Sigmoid colon (tissue), 7 donors: ENCODE data around the gene RELB. TPM values are rescaled to one million over a fixed set of nuclear protein-coding genes. Genes with fewer than 3 reads are reported as not detected.

ENCODE experiments used
- DNase-seq: peaks from one replicate; pipeline ENCODE4 v3.0.0-alpha.2; 2019
- H3K27ac ChIP-seq, 4 donors: fragments of 200-600 bp; sonication (generic); one replicate each; pipeline ENCODE4 v1.5.1; 2016 to 2019; ENCODE audit warnings: mild to moderate bottlenecking in 1 of 4
- H3K27me3 ChIP-seq, 3 donors: fragments of 200-600 bp; sonication (generic); one replicate each; pipeline ENCODE4 v1.5.1; 2019; ENCODE audit warnings: mild to moderate bottlenecking in 1 of 3
- H3K36me3 ChIP-seq, 4 donors: fragments of 200-600 bp; sonication (generic); one replicate each; pipeline ENCODE4 v1.5.1; 2016 to 2019
- H3K4me1 ChIP-seq, 4 donors: fragments of 200-600 bp; sonication (generic); one replicate each; pipeline ENCODE4 v1.5.1; 2017 to 2019
- H3K4me3 ChIP-seq, 4 donors: fragments of 200-600 bp; sonication (generic); one replicate each; pipeline ENCODE4 v1.5.1; 2017 to 2019; ENCODE audit warnings: mild to moderate bottlenecking in 2 of 4, moderate library complexity in 1 of 4
- H3K9me3 ChIP-seq, 4 donors: fragments of 200-600 bp in 3 of 4; sonication (generic) in 3 of 4; one replicate each; pipeline versions ENCODE4 v1.5.1 to v1.6.1; 2013 to 2019
- CTCF ChIP-seq, 4 experiments: fragments of 450-650 bp in 3 of 4; fragments of 200-600 bp in 1 of 4; IDR thresholded peaks; one replicate each; pipeline ENCODE4 v1.5.1; 2016 to 2019; ENCODE audit warnings: antibody characterized with exemption in 4 of 4, mild to moderate bottlenecking in 3 of 4, moderate library complexity in 2 of 4
- EP300 ChIP-seq, 4 donors: sonication (generic); formaldehyde crosslinking; IDR thresholded peaks; one replicate each; pipeline ENCODE4 v1.6.1; 2017; ENCODE audit warnings: antibody characterized with exemption in 4 of 4
- POLR2A ChIP-seq, 2 donors: fragments of 450-650 bp; IDR thresholded peaks; one replicate each; pipeline ENCODE4 v1.6.1; 2016; ENCODE audit warnings: antibody characterized with exemption in 2 of 2, mild to moderate bottlenecking in 2 of 2, moderate library complexity in 2 of 2
- POLR2AphosphoS5 ChIP-seq, 4 donors: sonication (generic); formaldehyde crosslinking; IDR thresholded peaks; one replicate each; pipeline ENCODE4 v1.6.1; 2017; ENCODE audit warnings: antibody characterized with exemption in 4 of 4
- WGBS, 2 donors: extraction: QIAGEN DNeasy Blood & Tissue Kit; methylation state at CpG; one replicate each; pipeline ENCODE4 v1.1.7; 2013; 5-methylcytosine and 5-hydroxymethylcytosine counted together
- intact Hi-C: fragments of 100-400 bp; cut with DNase I; formaldehyde crosslinking; loops from one replicate; pipeline ENCODE4 v1.15.1; 2023
- polyA plus RNA-seq, 3 donors: library from polyadenylated mRNA; stranded (reverse); fragments of 200-250 nt; gene quantifications; one replicate each; pipeline ENCODE4 v1.2.3, GENCODE V29; 2013
- total RNA-seq, 4 donors: library from RNA; depleted of rRNA; stranded (reverse); fragments of >200 nt; gene quantifications; one replicate each; pipeline ENCODE4 v1.1.0, GENCODE V29; 2016
- donor health status: healthy with polysubstance abuse.
- donor health status: Bipolar disorder and iron deficiency.
- donor health status: healthy.

The RELB gene
- total and polyA plus RNA-seq, 7 donors: 3.2 to 50.2 (median 16.7) TPM

GRCh38 chr19:45071969-45072790 lies 70.9 kb downstream of the RELB start:
- H3K4me1 ChIP-seq: peaks cover 0 to 23% (median 19%) of the 10 kb centered on the region in 4 donors
- H3K27me3 ChIP-seq: no peaks in the 10 kb centered on the region
- intact Hi-C loops: no loop called here
- H3K4me3 ChIP-seq: no peak overlapping the region
- peaks cover 32 to 48% (median 39%) of the 10 kb centered on the region in 4 donors for H3K36me3 ChIP-seq
- H3K9me3 ChIP-seq: no peaks in the 10 kb centered on the region
- TF ChIP-seq EP300 (IDR thresholded peaks at IDR 0.05): no peak
- no peak for TF ChIP-seq POLR2A (IDR thresholded peaks at IDR 0.05)
- no peak for TF ChIP-seq CTCF (IDR thresholded peaks at IDR 0.05)
- no peak for TF ChIP-seq POLR2AphosphoS5 (IDR thresholded peaks at IDR 0.05)
- no peak overlapping the region for H3K27ac ChIP-seq
- no peak for DNase-seq
- 88 to 91% methylated on average over 34 of the region's 34 CpGs for WGBS, 2 donors

GRCh38 chr19:45074744-45075300 lies 73.6 kb downstream of the RELB start:
- Histone ChIP-seq H3K4me1 (peaks cover 0 to 31% (median 26%) of the 10 kb centered on the region in 4 donors), H3K36me3 (peaks cover 10 to 22% (median 15%) of the 10 kb centered on the region in 4 donors), H3K4me3 (peak overlapping the region in 2 of 4 donors; percentile 46 to 51), H3K9me3 (no peaks in the 10 kb centered on the region), H3K27ac (peak overlapping the region in 3 of 4 donors; percentile 10 to 60 (median 49)), H3K27me3 (no peaks in the 10 kb centered on the region)
- WGBS, 2 donors: 43 to 48% methylated on average over 11 of the region's 11 CpGs
- intact Hi-C loops: loop anchor here (5.0 kb wide), 2 partner anchors 38 to 172 kb away; partner anchors contain the start of genes CLASRP and EXOC3L2
- no peak for TF ChIP-seq EP300 (IDR thresholded peaks at IDR 0.05)
- TF ChIP-seq POLR2AphosphoS5 (IDR thresholded peaks at IDR 0.05): no peak
- no peak for TF ChIP-seq POLR2A (IDR thresholded peaks at IDR 0.05)
- TF ChIP-seq CTCF (IDR thresholded peaks at IDR 0.05): no peak
- no peak for DNase-seq

- intact Hi-C loops: loop anchor here (5.0 kb wide), 2 partner anchors 38 to 172 kb away; partner anchors contain the start of genes CLASRP and EXOC3L2
- WGBS, 2 donors: 2 to 8% methylated on average over 25 to 26 of the region's 26 CpGs
- Histone ChIP-seq H3K36me3 (peaks cover 3 to 15% (median 9%) of the 10 kb centered on the region in 4 donors), H3K4me1 (peaks cover 0 to 37% (median 32%) of the 10 kb centered on the region in 4 donors), H3K4me3 (peak overlapping the region; percentile 22 to 51 (median 46)), H3K27me3 (no peaks in the 10 kb centered on the region), H3K27ac (peak overlapping the region; percentile 10 to 64 (median 54)), H3K9me3 (no peaks in the 10 kb centered on the region)
- TF ChIP-seq CTCF (IDR thresholded peaks at IDR 0.05) (no peak), EP300 (IDR thresholded peaks at IDR 0.05) (no peak), POLR2A (IDR thresholded peaks at IDR 0.05) (peak in 1 of 2 donors; percentile 27), POLR2AphosphoS5 (IDR thresholded peaks at IDR 0.05) (no peak)
- peak; percentile 78 for DNase-seq
Observed at GRCh38 chr19:45075301-45076028, 74.2 kb downstream of the RELB start.

- intact Hi-C loops: loop anchor here (5.0 kb wide), 2 partner anchors 39 to 171 kb away; partner anchors contain the start of genes CLASRP and EXOC3L2
- WGBS, 2 donors: 1 to 2% methylated on average over 81 of the region's 81 CpGs
- Histone ChIP-seq H3K4me3 (peak within 1 kb of the TSS; percentile 22 to 51 (median 46)), H3K36me3 (peaks cover 0 to 7% (median 1%) of the 10 kb centered on the region in 4 donors), H3K27ac (peak within 1 kb of the TSS; percentile 3 to 64 (median 54)), H3K9me3 (no peaks in the 10 kb centered on the region), H3K4me1 (peaks cover 0 to 41% (median 35%) of the 10 kb centered on the region in 4 donors), H3K27me3 (no peaks in the 10 kb centered on the region)
- TF ChIP-seq CTCF (IDR thresholded peaks at IDR 0.05) (no peak), POLR2A (IDR thresholded peaks at IDR 0.05) (no peak), POLR2AphosphoS5 (IDR thresholded peaks at IDR 0.05) (peak in 1 of 4 donors; percentile 39), EP300 (IDR thresholded peaks at IDR 0.05) (no peak)
- peak; percentile 82 for DNase-seq
Observed at GRCh38 chr19:45076029-45076850, 75.0 kb downstream of the RELB start, which contains the start of gene ZNF296. Gene ZNF296, minus strand, starts transcription at chr19:45076478. Its CDS starts 105 bp downstream, at chr19:45076373.
